ENCODE results near the gene STX16. TPM values are rescaled to one million over a fixed set of nuclear protein-coding genes. Genes with fewer than 3 reads are reported as not detected.

STX16 gene
- total and polyA plus RNA-seq, 9 of the 15 experiments (the other 6 are each of a cell fraction or from before 2014, with no cell fraction given), result 4.4 to 43.5 (median 14.7) TPM

DNA sequence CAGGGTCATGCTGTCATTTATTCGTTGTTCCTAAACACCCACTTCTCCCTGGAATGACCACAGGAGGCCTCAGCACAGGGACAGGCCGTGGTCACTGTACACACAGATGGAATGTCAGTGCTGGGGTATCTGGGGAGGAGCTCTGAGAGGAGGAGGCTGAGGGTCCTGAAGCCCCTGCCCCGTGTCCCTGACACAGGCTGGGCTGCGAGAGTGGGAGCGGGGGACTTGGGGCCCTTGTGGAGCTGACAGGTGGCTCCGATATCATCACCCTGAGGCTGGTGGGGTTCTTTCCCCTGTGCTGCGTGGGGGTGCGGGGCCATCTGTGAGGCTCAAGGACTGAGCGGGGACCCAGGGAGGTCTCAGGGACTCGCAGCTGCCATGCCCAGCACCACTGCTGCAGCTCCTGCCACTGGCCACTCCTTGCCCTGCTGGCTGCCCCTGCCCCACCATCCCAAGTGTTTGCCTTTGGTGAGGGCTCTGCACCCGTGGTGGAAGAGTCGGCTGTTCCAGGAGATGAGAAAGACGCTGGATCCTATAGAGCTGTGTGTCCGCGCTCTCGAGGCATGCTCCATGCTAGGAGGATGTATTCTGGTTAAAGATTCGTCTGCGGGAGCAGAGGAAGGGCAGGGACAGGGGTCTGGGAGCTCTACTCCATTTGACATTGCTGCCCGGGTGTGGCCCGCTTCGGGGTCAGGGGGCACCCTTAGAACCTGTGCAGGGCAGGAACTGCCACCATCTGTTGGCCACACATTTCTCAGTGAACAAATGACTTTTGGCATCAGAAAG, 60.4 kb downstream of the STX16 start:
- Histone ChIP-seq H3K27ac (ENCODE audit: extremely low read depth, low read depth, low read length) (no peak overlapping the region), H3K4me3 (no peak overlapping the region), H3K79me2 (ENCODE audit: control insufficient read depth, insufficient read depth, low read length) (no peaks in the 10 kb centered on the region), H4K20me1 (replicated peaks; ENCODE audit: control insufficient read depth, insufficient read depth, low read length) (no peaks in the 10 kb centered on the region), H3K27me3 (ENCODE audit: control insufficient read depth in 2 of 2, insufficient read depth in 2 of 2, low read length in 2 of 2) (peaks cover 0 to 42% of the 10 kb centered on the region in 2 experiments; a peak in 2 of 5 replicates), H2AFZ (ENCODE audit: low read depth, low read length) (no peak overlapping the region), H3K9me1 (ENCODE audit: control insufficient read depth, insufficient read depth, low read length) (peaks cover 2% of the 10 kb centered on the region), H3K9me3 (replicated peaks; ENCODE audit: control insufficient read depth, insufficient read depth, low read depth, low read length) (no peaks in the 10 kb centered on the region), H3K9ac (ENCODE audit: insufficient read depth in 1 of 2, low read depth in 2 of 2, low read length in 2 of 2) (no peak overlapping the region), H3K4me1 (replicated peaks in 1 of 2; ENCODE audit: control insufficient read depth in 2 of 2, insufficient read depth in 2 of 2, low read length in 2 of 2) (peaks cover 0 to 19% of the 10 kb centered on the region in 2 experiments; a peak in 1 of 5 replicates), H3K4me2 (ENCODE audit: insufficient read depth, low read length) (no peak overlapping the region), H3K36me3 (ENCODE audit: control insufficient read depth, insufficient read depth, low read length) (no peaks in the 10 kb centered on the region)
- POLR2A ChIA-PET, result no interaction called here
- BruUV-seq (replicated peaks), result no TSS peak
- in situ Hi-C loops (cut with MboI), result no loop called here
- FAIRE-seq (no peak), DNase-seq (ENCODE audit: extremely low read depth in 1 of 4, low spot score in 3 of 4) (no peak), ATAC-seq (no peak)
- intact Hi-C loops (cut with micrococcal nuclease), result no loop called here
- WGBS (ENCODE audit: insufficient coverage, low coverage, missing lambda C conversion rate), result 22% methylated on average over 20 of the region's 21 CpGs
- TF ChIP-seq ZNF408 (CRISPR knock-in tag; IDR thresholded peaks at IDR 0.05; ENCODE audit: low read depth) (no peak), RBM15 (IDR thresholded peaks at IDR 0.05; ENCODE audit: insufficient read depth, low read length) (no peak), EGR1 (conservative IDR thresholded peaks at IDR 0.05) (no peak), KHSRP (IDR thresholded peaks at IDR 0.05) (no peak)
- CTCF ChIA-PET (ENCODE audit: low intra/inter-chr PET ratio), result no interaction called here

DNA sequence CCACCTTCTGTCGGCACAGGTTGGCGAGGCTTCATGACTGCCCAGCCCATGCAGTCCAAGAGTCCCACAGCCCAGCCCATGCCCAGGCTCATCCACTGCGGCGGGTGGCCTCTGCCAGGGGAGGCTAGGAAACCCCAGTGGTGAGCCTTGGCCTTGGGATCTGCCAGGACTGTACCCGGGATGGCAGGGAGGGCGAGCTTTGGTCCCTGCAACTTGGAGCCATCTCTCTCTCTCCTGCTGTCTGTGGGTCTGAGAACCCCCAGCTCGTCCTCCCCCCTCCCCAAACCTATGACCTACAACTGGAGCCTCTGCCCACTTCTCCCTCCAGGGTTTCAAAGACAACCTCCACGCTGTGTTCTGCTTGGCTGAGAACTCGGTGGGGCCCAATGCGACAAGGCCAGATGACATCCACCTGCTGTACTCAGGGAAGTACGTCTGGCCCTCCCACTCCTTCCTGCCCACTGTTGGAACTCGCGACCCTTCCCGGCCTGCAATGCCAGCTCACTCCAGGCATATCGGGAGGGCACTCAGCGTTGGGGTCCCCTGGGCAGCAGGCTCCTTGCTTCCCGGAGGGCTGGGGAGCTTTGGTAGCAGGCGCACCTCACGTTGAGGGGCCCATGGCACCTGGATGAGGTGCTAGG, 61.2 kb downstream of the STX16 start:
- no peak overlapping the region for H3K4me2 ChIP-seq (ENCODE audit: insufficient read depth, low read length)
- H2AFZ ChIP-seq (ENCODE audit: low read depth, low read length), result no peak overlapping the region
- peaks cover 0 to 27% of the 10 kb centered on the region in 2 experiments; a peak in 1 of 5 replicates for H3K4me1 ChIP-seq (replicated peaks in 1 of 2; ENCODE audit: control insufficient read depth in 2 of 2, insufficient read depth in 2 of 2, low read length in 2 of 2)
- in situ Hi-C loops (cut with MboI), result no loop called here
- H3K9me3 ChIP-seq (replicated peaks; ENCODE audit: control insufficient read depth, insufficient read depth, low read depth, low read length), result no peaks in the 10 kb centered on the region
- no peaks in the 10 kb centered on the region for H3K36me3 ChIP-seq (ENCODE audit: control insufficient read depth, insufficient read depth, low read length)
- peaks cover 0 to 47% of the 10 kb centered on the region in 2 experiments; a peak in 2 of 5 replicates for H3K27me3 ChIP-seq (ENCODE audit: control insufficient read depth in 2 of 2, insufficient read depth in 2 of 2, low read length in 2 of 2)
- ATAC-seq, result no peak
- H3K27ac ChIP-seq (ENCODE audit: extremely low read depth, low read depth, low read length), result no peak overlapping the region
- no peak overlapping the region; a peak in 1 of 4 replicates for H3K9ac ChIP-seq (ENCODE audit: insufficient read depth in 1 of 2, low read depth in 2 of 2, low read length in 2 of 2)
- no peak overlapping the region for H3K4me3 ChIP-seq
- CTCF ChIA-PET (ENCODE audit: low intra/inter-chr PET ratio), result no interaction called here
- 21% methylated on average over 11 of the region's 19 CpGs for WGBS (ENCODE audit: insufficient coverage, low coverage, missing lambda C conversion rate)
- H3K9me1 ChIP-seq (ENCODE audit: control insufficient read depth, insufficient read depth, low read length), result peaks cover 2% of the 10 kb centered on the region
- intact Hi-C loops (cut with micrococcal nuclease), result no loop called here
- DNase-seq (ENCODE audit: extremely low read depth in 1 of 4, low spot score in 3 of 4), result no peak
- FAIRE-seq, result no peak
- no peaks in the 10 kb centered on the region for H3K79me2 ChIP-seq (ENCODE audit: control insufficient read depth, insufficient read depth, low read length)
- no TSS peak for BruUV-seq (replicated peaks)
- H4K20me1 ChIP-seq (replicated peaks; ENCODE audit: control insufficient read depth, insufficient read depth, low read length), result no peaks in the 10 kb centered on the region
- POLR2A ChIA-PET, result interaction anchor here (1.0 kb wide), 1 partner anchor 12 kb away, joined by 4 read pairs; no protein-coding TSS in a partner anchor
- TF ChIP-seq, protein P1, sequence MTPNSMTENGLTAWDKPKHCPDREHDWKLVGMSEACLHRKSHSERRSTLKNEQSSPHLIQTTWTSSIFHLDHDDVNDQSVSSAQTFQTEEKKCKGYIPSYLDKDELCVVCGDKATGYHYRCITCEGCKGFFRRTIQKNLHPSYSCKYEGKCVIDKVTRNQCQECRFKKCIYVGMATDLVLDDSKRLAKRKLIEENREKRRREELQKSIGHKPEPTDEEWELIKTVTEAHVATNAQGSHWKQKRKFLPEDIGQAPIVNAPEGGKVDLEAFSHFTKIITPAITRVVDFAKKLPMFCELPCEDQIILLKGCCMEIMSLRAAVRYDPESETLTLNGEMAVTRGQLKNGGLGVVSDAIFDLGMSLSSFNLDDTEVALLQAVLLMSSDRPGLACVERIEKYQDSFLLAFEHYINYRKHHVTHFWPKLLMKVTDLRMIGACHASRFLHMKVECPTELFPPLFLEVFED (CRISPR knock-in tag; conservative IDR thresholded peaks at IDR 0.05), result no peak
- TF ChIP-seq, protein P2, sequence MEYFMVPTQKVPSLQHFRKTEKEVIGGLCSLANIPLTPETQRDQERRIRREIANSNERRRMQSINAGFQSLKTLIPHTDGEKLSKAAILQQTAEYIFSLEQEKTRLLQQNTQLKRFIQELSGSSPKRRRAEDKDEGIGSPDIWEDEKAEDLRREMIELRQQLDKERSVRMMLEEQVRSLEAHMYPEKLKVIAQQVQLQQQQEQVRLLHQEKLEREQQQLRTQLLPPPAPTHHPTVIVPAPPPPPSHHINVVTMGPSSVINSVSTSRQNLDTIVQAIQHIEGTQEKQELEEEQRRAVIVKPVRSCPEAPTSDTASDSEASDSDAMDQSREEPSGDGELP (CRISPR knock-in tag; IDR thresholded peaks at IDR 0.05; ENCODE audit: borderline replicate concordance), result no peak
- TF ChIP-seq BRF1 (IDR thresholded peaks at IDR 0.05; ENCODE audit: borderline replicate concordance, extremely low read depth, insufficient read length), result no peak
- no peak for TF ChIP-seq SREBF1 (IDR thresholded peaks at IDR 0.05; ENCODE audit: borderline replicate concordance, low read depth, low read length)
- TF ChIP-seq RBM17 (IDR thresholded peaks at IDR 0.05; ENCODE audit: borderline replicate concordance, low read depth, low read length), result no peak
- TF ChIP-seq GATA2 (CRISPR knock-in tag; IDR thresholded peaks at IDR 0.05), result no peak
